Stimulated activated naive CD8-positive, alpha-beta T cell treated with anti-CD3 and anti-CD28 coated beads, Interleukin-15, amount 100 ng/mL, for 72 hours (primary cell): Measurements from ENCODE around the gene AFAP1L2.
A peak's percentile ranks its signal among the peaks of the same experiment; 100 is the strongest.

ENCODE experiments used
- ATAC-seq: fragments of 150-1000 bp; cut with Tn5 transposase; 2 replicates; pipeline ENCODE4 v1.10.0; 2021; ENCODE audit warnings: mild to moderate bottlenecking, moderate library complexity
- DNase-seq, 2 donors: peaks; one replicate each; pipeline ENCODE4 v3.0.0; 2021 to 2022
- H3K27ac Mint-ChIP-seq, 2 donors: one replicate each; pipeline ENCODE4 v1.8.0; 2022; ENCODE audit warnings: mild to moderate bottlenecking in 2 of 2, mixed read lengths in 2 of 2, moderate library complexity in 2 of 2
- H3K27me3 Mint-ChIP-seq: one replicate; pipeline ENCODE4 v1.8.0; 2022; ENCODE audit warnings: mixed read lengths
- H3K4me1 Mint-ChIP-seq: one replicate; pipeline ENCODE4 v1.8.0; 2022; ENCODE audit warnings: mild to moderate bottlenecking, mixed read lengths
- H3K4me3 Mint-ChIP-seq, 2 donors: one replicate each; pipeline ENCODE4 v1.8.0; 2022; ENCODE audit warnings: mild to moderate bottlenecking in 2 of 2, mixed read lengths in 2 of 2, moderate library complexity in 1 of 2
- H3K9me3 Mint-ChIP-seq, 2 donors: one replicate each; pipeline ENCODE4 v1.8.0; 2022; ENCODE audit warnings: mixed read lengths in 2 of 2

AFAP1L2 gene

GRCh38 chr10:114257498-114257897 is 146.8 kb downstream of the AFAP1L2 start:
- Mint-ChIP-seq H3K27ac (no peak overlapping the region), H3K4me3 (no peak overlapping the region), H3K4me1 (peaks cover 21% of the 10 kb centered on the region), H3K9me3 (peaks cover 0 to 7% of the 10 kb centered on the region in 2 donors), H3K27me3 (no peaks in the 10 kb centered on the region)
- DNase-seq: no peak
- ATAC-seq: no peak

DNA sequence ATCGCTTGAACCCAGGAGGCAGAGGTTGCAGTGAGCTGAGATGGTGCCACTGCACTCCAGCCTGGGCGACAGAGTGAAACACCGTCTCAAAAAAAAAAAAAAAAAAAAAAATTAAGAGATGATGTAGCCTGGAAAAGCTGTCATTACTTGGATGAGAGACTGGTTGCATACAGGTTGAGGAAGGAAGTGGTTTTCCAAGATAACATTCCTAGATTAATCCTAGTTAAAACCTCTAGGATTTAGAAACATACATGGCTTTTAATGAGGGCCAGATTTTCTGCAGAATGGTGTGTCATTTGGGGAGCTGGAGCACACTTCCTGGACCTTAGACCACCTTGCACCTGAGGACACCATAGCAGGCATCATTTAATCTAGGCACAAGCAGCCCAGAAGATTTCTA is 147.5 kb downstream of the AFAP1L2 start:
- Mint-ChIP-seq H3K27ac (no peak overlapping the region), H3K27me3 (no peaks in the 10 kb centered on the region), H3K9me3 (peaks cover 0 to 7% of the 10 kb centered on the region in 2 donors), H3K4me1 (peaks cover 21% of the 10 kb centered on the region), H3K4me3 (no peak overlapping the region)
- ATAC-seq: no peak
- DNase-seq: no peak

- H3K4me3 Mint-ChIP-seq: no peak overlapping the region
- peaks cover 0 to 7% of the 10 kb centered on the region in 2 donors for H3K9me3 Mint-ChIP-seq
- DNase-seq: no peak
- ATAC-seq: no peak
- H3K27ac Mint-ChIP-seq: no peak overlapping the region
- H3K27me3 Mint-ChIP-seq: no peaks in the 10 kb centered on the region
- peaks cover 16% of the 10 kb centered on the region for H3K4me1 Mint-ChIP-seq
These were observed 148.1 kb downstream of the AFAP1L2 start for GRCh38 chr10:114256008-114256765.

- no peak for DNase-seq
- no peak for ATAC-seq
- no peak overlapping the region for H3K4me3 Mint-ChIP-seq
- H3K4me1 Mint-ChIP-seq: peaks cover 9% of the 10 kb centered on the region
- no peak overlapping the region for H3K27ac Mint-ChIP-seq
- H3K9me3 Mint-ChIP-seq: peaks cover 0 to 7% of the 10 kb centered on the region in 2 donors
- H3K27me3 Mint-ChIP-seq: no peaks in the 10 kb centered on the region
These were observed 149.1 kb downstream of the AFAP1L2 start for GRCh38 chr10:114255227-114255626.

GRCh38 chr10:114252883-114253282 is 151.4 kb downstream of the AFAP1L2 start:
- Mint-ChIP-seq H3K4me1 (peaks cover 3% of the 10 kb centered on the region), H3K27ac (no peak overlapping the region), H3K9me3 (peaks cover 0 to 7% of the 10 kb centered on the region in 2 donors), H3K27me3 (no peaks in the 10 kb centered on the region), H3K4me3 (no peak overlapping the region)
- DNase-seq: no peak
- peak; percentile 54 for ATAC-seq

DNA sequence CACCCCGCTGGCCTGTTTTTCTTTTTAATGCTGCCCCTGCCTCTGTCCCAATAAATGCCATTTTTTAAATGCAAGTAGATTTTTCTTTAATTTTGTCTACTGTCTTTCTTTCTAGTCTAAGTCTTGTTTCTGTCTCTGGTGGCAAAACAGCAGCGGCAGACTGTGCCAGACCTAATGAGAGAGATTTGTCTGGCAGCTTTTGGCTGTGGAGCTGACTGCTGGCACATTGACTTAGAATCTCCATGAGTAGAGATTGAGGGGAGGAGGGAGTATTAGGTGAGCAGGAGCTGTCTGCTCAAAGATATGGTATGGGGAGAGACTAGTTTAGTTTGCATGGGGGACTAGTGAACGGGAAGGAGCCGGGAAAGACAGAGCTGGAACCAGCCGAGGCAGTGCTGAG is 152.2 kb downstream of the AFAP1L2 start:
- Mint-ChIP-seq H3K4me3 (no peak overlapping the region), H3K9me3 (peaks cover 0 to 7% of the 10 kb centered on the region in 2 donors), H3K27me3 (no peaks in the 10 kb centered on the region), H3K4me1 (no peaks in the 10 kb centered on the region), H3K27ac (no peak overlapping the region)
- ATAC-seq: no peak
- no peak for DNase-seq

DNA sequence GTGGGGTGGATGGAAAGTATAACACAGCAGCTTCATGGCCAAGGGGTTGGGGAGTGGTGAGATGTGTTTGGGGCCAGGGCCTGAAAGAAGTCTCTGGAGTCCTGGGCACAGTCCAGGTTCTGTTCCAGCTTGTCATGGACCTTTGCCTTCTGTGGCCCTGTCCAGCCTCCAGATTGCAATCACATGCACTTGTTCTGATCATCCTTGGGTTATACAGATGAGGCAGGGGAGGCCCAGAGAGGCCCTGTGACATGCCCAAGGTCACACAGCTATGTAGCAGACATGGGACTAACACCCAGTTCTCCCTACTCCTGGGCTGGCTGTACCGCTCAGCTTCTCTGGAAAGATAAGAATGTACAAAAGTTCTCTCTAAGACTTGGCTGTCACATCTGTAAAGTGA is 153.6 kb downstream of the AFAP1L2 start:
- H3K9me3 Mint-ChIP-seq: peaks cover 0 to 7% of the 10 kb centered on the region in 2 donors
- H3K4me3 Mint-ChIP-seq: no peak overlapping the region
- peaks cover 4% of the 10 kb centered on the region for H3K4me1 Mint-ChIP-seq
- ATAC-seq: no peak
- H3K27ac Mint-ChIP-seq: no peak overlapping the region
- peaks cover 4% of the 10 kb centered on the region for H3K27me3 Mint-ChIP-seq
- no peak for DNase-seq

DNA sequence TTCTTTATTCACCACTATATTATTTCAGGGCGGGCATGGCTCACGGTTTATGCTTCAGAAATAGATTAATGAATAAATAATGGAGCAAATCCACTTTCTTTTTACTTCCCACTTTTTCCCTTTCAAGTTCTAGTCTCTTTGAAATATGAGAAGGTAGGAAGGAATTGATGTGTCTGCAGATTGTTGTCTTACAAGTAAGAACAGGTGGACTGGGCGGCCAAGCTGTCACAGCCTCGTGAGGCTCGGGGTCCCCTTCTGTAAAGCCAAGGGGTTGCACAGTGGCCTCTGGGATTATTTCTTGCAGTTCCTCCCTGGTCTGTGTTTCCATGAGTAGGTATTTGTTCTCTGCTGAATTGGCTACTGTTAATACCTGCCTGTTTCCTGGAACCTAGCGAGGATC is 154.1 kb downstream of the AFAP1L2 start:
- no peak overlapping the region for H3K4me3 Mint-ChIP-seq
- H3K27ac Mint-ChIP-seq: no peak overlapping the region
- peaks cover 0 to 7% of the 10 kb centered on the region in 2 donors for H3K9me3 Mint-ChIP-seq
- ATAC-seq: no peak
- no peak for DNase-seq
- H3K4me1 Mint-ChIP-seq: peaks cover 4% of the 10 kb centered on the region
- H3K27me3 Mint-ChIP-seq: peaks cover 9% of the 10 kb centered on the region

- ATAC-seq: no peak
These were observed 157.5 kb downstream of the AFAP1L2 start for GRCh38 chr10:114246679-114247305.

GRCh38 chr10:114245121-114245791 is 159.0 kb downstream of the AFAP1L2 start:
- no peak overlapping the region for H3K4me3 Mint-ChIP-seq
- ATAC-seq: no peak
- DNase-seq: no peak
- H3K27ac Mint-ChIP-seq: no peak overlapping the region
- H3K4me1 Mint-ChIP-seq: peaks cover 4% of the 10 kb centered on the region
- H3K9me3 Mint-ChIP-seq: no peaks in the 10 kb centered on the region
- peaks cover 59% of the 10 kb centered on the region for H3K27me3 Mint-ChIP-seq

More at GRCh38 chr10:114246679-114247305, 157.5 kb downstream of the AFAP1L2 start:
- no peak for DNase-seq
- no peak overlapping the region for H3K27ac Mint-ChIP-seq
- H3K9me3 Mint-ChIP-seq: no peaks in the 10 kb centered on the region
- peaks cover 4% of the 10 kb centered on the region for H3K4me1 Mint-ChIP-seq
- H3K27me3 Mint-ChIP-seq: peaks cover 43% of the 10 kb centered on the region
- no peak overlapping the region for H3K4me3 Mint-ChIP-seq
